Pancreas (tissue), 10 donors: Measurements from ENCODE around the gene FAM114A1. TPM values are rescaled to one million over a fixed set of nuclear protein-coding genes. Genes with fewer than 3 reads are reported as not detected.

Source experiments
- ATAC-seq, 4 donors: fragments of 200-7000 bp; cut with Tn5 transposase; one replicate each; pipeline versions ENCODE4 v1.8.0 to v1.9.1; 2020; ENCODE audit warnings: mild to moderate bottlenecking in 4 of 4, moderate library complexity in 4 of 4
- DNase-seq, 6 donors: peaks; one replicate each; pipeline ENCODE4 v3.0.0-alpha.2; 2020
- FAIRE-seq: peaks from 2 replicates; lab custom pipeline; 2012; peaks lifted over from hg19 to GRCh38; lab: Jason Lieb, UNC
- H3K27ac ChIP-seq, 4 donors: fragments of 200-600 bp; sonication (generic); 1 replicate in 3 of 4; 2 replicates in 1 of 4; pipeline versions ENCODE4 v1.5.0 to v1.8.0; 2020
- H3K27me3 ChIP-seq, 4 donors: fragments of 200-600 bp; one replicate each; pipeline ENCODE4 v1.8.0; 2021
- H3K36me3 ChIP-seq, 3 donors: fragments of 200-600 bp; sonication (generic) in 1 of 3; one replicate each; pipeline versions ENCODE4 v1.5.0 to v1.8.0; 2020 to 2021
- H3K4me1 ChIP-seq, 3 donors: fragments of 200-600 bp; one replicate each; pipeline ENCODE4 v1.8.0; 2021
- H3K4me3 ChIP-seq, 4 donors: fragments of 200-600 bp; sonication (generic) in 2 of 4; one replicate each; pipeline versions ENCODE4 v1.5.0 to v1.8.0; 2020 to 2021
- H3K9me3 ChIP-seq, 4 donors: fragments of 200-600 bp; one replicate each; pipeline ENCODE4 v1.8.0; 2021
- CTCF ChIP-seq, 4 donors: fragments of 200-600 bp; sonication (generic) in 3 of 4; IDR thresholded peaks; one replicate each; pipeline versions ENCODE4 v1.5.0 to v1.8.0; 2021; ENCODE audit warnings: antibody characterized with exemption in 4 of 4
- WGBS, 2 donors: extraction: QIAGEN DNeasy Blood & Tissue Kit; methylation state at CpG; one replicate each; pipeline ENCODE4 v1.1.7; 2013; 5-methylcytosine and 5-hydroxymethylcytosine counted together
- intact Hi-C, 3 donors: fragments of 100-400 bp; cut with DNase I; formaldehyde crosslinking; loops; one replicate each; pipeline versions ENCODE4 v1.11.1 to v1.14.2; 2022
- polyA plus RNA-seq, 2 donors: library from polyadenylated mRNA; stranded (reverse); fragments of 200-250 nt; gene quantifications; one replicate each; pipeline ENCODE4 v1.2.3, GENCODE V29; 2013
- total RNA-seq, 6 donors: library from RNA; stranded (reverse); fragmentation: NEBNext Ultra II Directional in 4 of 6; extraction: Animal tissue kit (Norgen Biotek cat#: 25700) in 4 of 6; gene quantifications; one replicate each; pipeline versions ENCODE4 v1.2.1 to v1.2.4, GENCODE V29; 2021 to 2023
- donor health status: healthy with polysubstance abuse.
- donor health status: DM: no; HTN: no; CAD: no; lungs with moderate emphysema.
- donor health status: DM: no; HTN: no; CAD: no.
- donor health status: control.
- donor health status: control.
- donor health status: Bipolar disorder and iron deficiency.
- donor health status: DM: yes; HTN: yes; CAD: no.
- donor health status: DM: no; HTN: no; CAD: no.
- donor health status: DM: no; HTN: no; CAD: no.
- donor health status: DM: yes; HTN: yes; CAD: no.

FAM114A1 gene
- total and polyA plus RNA-seq, 8 donors = 8.0 to 42.8 (median 20.3) TPM

- Histone ChIP-seq H3K9me3 (no peaks in the 10 kb centered on the region), H3K36me3 (no peaks in the 10 kb centered on the region), H3K27me3 (no peaks in the 10 kb centered on the region), H3K4me1 (no peaks in the 10 kb centered on the region), H3K4me3 (no peak overlapping the region), H3K27ac (no peak overlapping the region)
- WGBS, 2 donors = 93 to 94% methylated on average over 3 of the region's 3 CpGs
- intact Hi-C loops = no loop called here
- no peak for TF ChIP-seq CTCF (IDR thresholded peaks at IDR 0.05)
- no peak for ATAC-seq
- DNase-seq = no peak
- FAIRE-seq = no peak
Observed at GRCh38 chr4:38821739-38822138, 45.9 kb upstream of the FAM114A1 start.

GRCh38 chr4:38822748-38823303 lies 44.8 kb upstream of the FAM114A1 start:
- FAIRE-seq (no peak), ATAC-seq (no peak), DNase-seq (no peak)
- Histone ChIP-seq H3K27ac (no peak overlapping the region), H3K36me3 (no peaks in the 10 kb centered on the region), H3K9me3 (no peaks in the 10 kb centered on the region), H3K4me1 (no peaks in the 10 kb centered on the region), H3K4me3 (no peak overlapping the region), H3K27me3 (no peaks in the 10 kb centered on the region)
- intact Hi-C loops = no loop called here
- 78 to 87% methylated on average over 5 of the region's 5 CpGs for WGBS, 2 donors
- TF ChIP-seq CTCF (IDR thresholded peaks at IDR 0.05) = no peak

DNA sequence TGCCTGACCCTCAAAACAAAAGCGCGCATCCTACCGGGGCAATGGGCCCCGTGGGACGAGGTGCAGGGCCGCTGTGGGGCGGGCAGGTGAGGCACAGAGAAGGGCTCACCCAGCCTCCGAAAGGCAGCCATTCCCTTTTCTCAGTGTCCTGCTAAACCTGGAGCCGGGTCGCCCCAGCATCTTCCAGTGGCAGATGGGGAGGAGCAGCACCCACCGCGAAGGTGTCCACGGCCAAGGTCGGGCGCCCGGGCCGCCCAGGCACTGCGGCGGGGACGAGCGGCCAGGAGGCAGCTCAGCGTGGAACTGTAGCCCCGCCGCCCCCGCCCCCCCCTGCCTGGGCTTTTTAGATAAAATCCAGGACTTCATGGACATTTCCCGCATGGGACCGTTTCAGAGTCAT lies 43.8 kb upstream of the FAM114A1 start:
- Histone ChIP-seq H3K27ac (no peak overlapping the region), H3K4me1 (no peaks in the 10 kb centered on the region), H3K27me3 (no peaks in the 10 kb centered on the region), H3K4me3 (no peak overlapping the region), H3K9me3 (no peaks in the 10 kb centered on the region), H3K36me3 (no peaks in the 10 kb centered on the region)
- 89 to 90% methylated on average over 27 of the region's 27 CpGs for WGBS, 2 donors
- ATAC-seq (no peak), FAIRE-seq (no peak), DNase-seq (no peak)
- no peak for TF ChIP-seq CTCF (IDR thresholded peaks at IDR 0.05)
- intact Hi-C loops = no loop called here

DNA sequence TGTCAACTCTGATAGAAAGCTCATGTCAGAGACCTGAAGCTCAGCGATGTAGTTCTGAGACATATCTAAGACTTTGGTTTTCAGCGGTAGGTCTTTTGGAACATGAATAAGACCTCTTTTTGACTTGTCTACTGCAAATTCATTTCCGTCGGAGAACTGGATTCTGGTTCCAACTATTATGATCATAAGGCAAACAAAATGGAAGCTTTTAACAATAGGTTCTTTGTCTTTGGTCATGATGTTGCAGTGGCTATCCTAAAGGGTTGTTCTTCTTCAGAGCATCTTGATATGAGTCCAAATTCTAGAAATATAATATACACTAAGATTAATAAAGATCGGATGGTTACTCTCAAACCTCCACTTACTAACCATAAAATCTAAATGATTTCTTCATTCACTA lies 38.4 kb upstream of the FAM114A1 start:
- Histone ChIP-seq H3K4me1 (peaks cover 0 to 6% (median 0%) of the 10 kb centered on the region in 3 donors), H3K36me3 (no peaks in the 10 kb centered on the region), H3K4me3 (no peak overlapping the region), H3K27ac (no peak overlapping the region), H3K27me3 (no peaks in the 10 kb centered on the region), H3K9me3 (no peaks in the 10 kb centered on the region)
- 91 to 93% methylated on average over 5 of the region's 5 CpGs for WGBS, 2 donors
- TF ChIP-seq CTCF (IDR thresholded peaks at IDR 0.05) = no peak
- FAIRE-seq (no peak), DNase-seq (no peak), ATAC-seq (no peak)
- intact Hi-C loops = no loop called here

DNA sequence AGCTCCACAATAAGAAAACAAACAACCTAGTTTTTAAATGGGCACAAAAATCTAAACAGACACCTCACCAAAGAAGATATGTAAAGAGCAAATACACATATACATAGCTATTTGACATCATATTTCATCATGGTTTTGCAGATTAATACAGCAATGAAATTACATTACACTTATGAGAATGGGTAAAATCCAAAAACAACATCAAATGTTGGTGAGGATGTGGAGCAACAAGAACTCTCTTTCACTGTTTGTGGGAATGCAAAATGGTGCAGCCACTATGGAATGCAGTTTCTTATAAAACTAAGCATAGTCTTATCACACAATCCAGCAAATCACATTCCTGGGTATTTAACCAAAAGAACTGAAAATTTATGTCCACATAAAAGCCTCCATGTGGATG lies 36.0 kb upstream of the FAM114A1 start:
- no peak overlapping the region for H3K4me3 ChIP-seq
- FAIRE-seq (no peak), ATAC-seq (no peak), DNase-seq (no peak)
- no peak for TF ChIP-seq CTCF (IDR thresholded peaks at IDR 0.05)
- H3K36me3 ChIP-seq = no peaks in the 10 kb centered on the region
- peaks cover 0 to 6% (median 0%) of the 10 kb centered on the region in 3 donors for H3K4me1 ChIP-seq
- H3K9me3 ChIP-seq = no peaks in the 10 kb centered on the region
- no peaks in the 10 kb centered on the region for H3K27me3 ChIP-seq
- intact Hi-C loops = no loop called here
- no peak overlapping the region for H3K27ac ChIP-seq
